ENCODE results near the gene KLK15.
A peak's percentile ranks its signal among the peaks of the same experiment; 100 is the strongest.

DNA sequence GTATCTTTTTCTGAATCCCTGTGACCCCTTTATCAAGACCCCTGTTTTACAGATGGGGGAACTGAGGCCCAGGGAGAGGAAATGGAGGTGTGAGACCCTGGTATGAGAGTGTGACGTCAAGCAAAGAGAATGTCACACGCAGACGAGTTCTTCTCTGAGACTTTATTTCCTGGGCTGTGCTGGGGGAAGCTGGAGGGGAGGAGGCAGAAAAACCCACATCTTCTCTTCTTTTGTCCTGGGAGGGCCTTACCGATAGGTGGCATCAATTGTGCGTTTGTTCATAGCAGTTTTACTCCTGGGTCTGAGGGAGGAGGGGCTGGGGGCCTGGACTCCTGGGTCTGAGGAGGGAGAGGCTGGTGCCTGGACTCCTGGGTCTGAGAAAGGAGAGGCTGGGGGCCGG, 4.9 kb upstream of the KLK15 start:
- TF ChIP-seq STAT5B (CRISPR knock-in tag; IDR thresholded peaks at IDR 0.05) (no peak), CTCF (CRISPR knock-in tag; IDR thresholded peaks at IDR 0.05) (peak; percentile 37; the same call in 1 of the 2 replicates), SIN3A (IDR thresholded peaks at IDR 0.05; ENCODE audit: borderline replicate concordance, low read depth, low read length) (no peak), ZNF256 (CRISPR knock-in tag; conservative IDR thresholded peaks at IDR 0.05) (no peak), POLR2A (IDR thresholded peaks at IDR 0.05; ENCODE audit: insufficient read depth in 1 of 2, low read depth in 2 of 2, low read length in 2 of 2) (no peak), HNRNPUL1 (IDR thresholded peaks at IDR 0.05; ENCODE audit: low read depth, low read length) (no peak)
- TF ChIP-seq, protein P1, sequence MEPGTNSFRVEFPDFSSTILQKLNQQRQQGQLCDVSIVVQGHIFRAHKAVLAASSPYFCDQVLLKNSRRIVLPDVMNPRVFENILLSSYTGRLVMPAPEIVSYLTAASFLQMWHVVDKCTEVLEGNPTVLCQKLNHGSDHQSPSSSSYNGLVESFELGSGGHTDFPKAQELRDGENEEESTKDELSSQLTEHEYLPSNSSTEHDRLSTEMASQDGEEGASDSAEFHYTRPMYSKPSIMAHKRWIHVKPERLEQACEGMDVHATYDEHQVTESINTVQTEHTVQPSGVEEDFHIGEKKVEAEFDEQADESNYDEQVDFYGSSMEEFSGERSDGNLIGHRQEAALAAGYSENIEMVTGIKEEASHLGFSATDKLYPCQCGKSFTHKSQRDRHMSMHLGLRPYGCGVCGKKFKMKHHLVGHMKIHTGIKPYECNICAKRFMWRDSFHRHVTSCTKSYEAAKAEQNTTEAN (CRISPR knock-in tag; conservative IDR thresholded peaks at IDR 0.05) = no peak
